SH-SY5Y (cell line): ENCODE data around the gene WDR48.

Experiments used
- GATA2 ChIP-seq: IDR thresholded peaks from 2 replicates; pipeline ENCODE4 v1.6.1; 2011; ENCODE audit warnings: mild to moderate bottlenecking, low read depth, low read length
- GATA3 ChIP-seq: IDR thresholded peaks from 2 replicates; pipeline ENCODE4 v1.6.1; 2011; ENCODE audit warnings: low read depth, mild to moderate bottlenecking, low read length, moderate library complexity

DNA sequence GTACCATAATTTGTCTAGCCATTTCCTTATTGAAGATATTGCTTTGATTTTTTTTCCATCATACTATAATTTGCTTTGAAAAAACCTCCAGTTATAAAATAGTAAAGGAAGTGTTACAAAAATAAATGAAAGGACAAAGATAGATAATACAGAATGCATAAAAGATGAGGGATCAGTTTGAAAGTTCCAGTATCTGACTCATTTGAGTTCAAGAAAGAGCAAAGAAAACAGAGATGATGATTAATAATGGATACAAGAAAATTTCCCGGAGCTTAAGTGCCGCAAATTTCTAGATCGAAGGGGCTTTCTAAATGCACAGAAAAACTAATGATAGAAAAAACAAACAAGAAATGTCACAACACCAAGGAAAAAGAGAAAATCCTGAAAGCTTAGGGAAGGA is 4.3 kb downstream of the WDR48 start:
- TF ChIP-seq GATA2, result no peak
- TF ChIP-seq GATA3, result no peak
